Measurements from ENCODE around the gene CCDC7.

DNA sequence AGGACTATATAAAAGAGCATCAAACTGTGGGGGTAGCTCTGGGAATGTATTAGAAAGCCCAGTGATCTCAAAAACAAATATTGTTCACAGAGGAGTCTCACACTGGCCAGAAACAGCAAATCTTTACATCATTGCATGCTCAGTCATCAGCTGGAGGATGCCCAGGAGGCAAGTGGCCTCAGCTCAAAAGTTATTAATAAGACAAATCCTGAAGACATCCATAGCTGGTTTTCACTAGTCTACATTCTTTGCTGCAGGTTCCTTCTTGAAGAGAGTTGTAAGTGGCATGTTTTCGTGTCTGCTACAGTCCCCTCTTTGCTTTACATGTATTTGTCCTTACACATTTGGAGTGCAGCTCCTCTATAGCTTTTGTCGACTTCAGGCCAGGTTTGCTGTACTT, 8.6 kb upstream of the CCDC7 start:
- TF ChIP-seq POLR2AphosphoS5 (IDR thresholded peaks at IDR 0.05; ENCODE audit: low read depth, low read length) (no peak), EZH2 (IDR thresholded peaks at IDR 0.05) (no peak), POLR2A (IDR thresholded peaks at IDR 0.05; ENCODE audit: borderline replicate concordance, extremely low read depth, insufficient read depth, insufficient read length) (no peak), RAD21 (IDR thresholded peaks at IDR 0.05; ENCODE audit: low read depth) (no peak)
